ENCODE measurements around the gene SS18L1. TPM values are rescaled to one million over a fixed set of nuclear protein-coding genes. Genes with fewer than 3 reads are reported as not detected.
A peak's percentile ranks its signal among the peaks of the same experiment; 100 is the strongest.

The SS18L1 gene
- total and polyA plus RNA-seq, 11 donors: 6.5 to 12.4 (median 7.9) TPM

DNA sequence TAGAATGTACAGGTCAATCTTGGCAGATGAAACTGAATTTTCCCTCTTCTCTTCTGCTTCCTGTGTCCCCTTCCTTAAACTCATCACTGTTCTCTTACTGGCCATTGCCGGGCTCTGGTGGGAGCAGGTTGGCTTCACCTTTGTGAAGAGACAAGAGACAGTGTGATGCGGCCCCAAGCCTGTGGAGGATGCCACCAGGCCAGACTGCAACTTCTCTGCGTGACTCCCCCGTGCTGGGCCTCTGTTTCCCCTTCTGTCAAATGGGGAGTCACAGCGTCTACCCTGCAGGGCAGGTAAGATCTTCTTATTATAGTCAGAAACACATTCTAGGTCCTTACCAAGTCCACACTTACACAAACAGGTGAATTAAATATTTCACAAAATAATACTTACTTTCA lies 23.2 kb upstream of the SS18L1 start:
- Histone ChIP-seq H3K27me3 (peaks cover 0 to 12% (median 0%) of the 10 kb centered on the region in 9 donors), H3K27ac (peak overlapping the region; percentile 72 to 99 (median 98)), H3K36me3 (peaks cover 0 to 14% (median 9%) of the 10 kb centered on the region in 9 donors), H3K4me3 (no peak overlapping the region), H3K4me1 (peaks cover 3 to 61% (median 37%) of the 10 kb centered on the region in 12 donors), H3K9me3 (no peaks in the 10 kb centered on the region)
- WGBS, 4 donors: 80 to 90% (median 88%) methylated on average over 5 of the region's 5 CpGs
- no peak for ATAC-seq
- TF ChIP-seq, protein P1, sequence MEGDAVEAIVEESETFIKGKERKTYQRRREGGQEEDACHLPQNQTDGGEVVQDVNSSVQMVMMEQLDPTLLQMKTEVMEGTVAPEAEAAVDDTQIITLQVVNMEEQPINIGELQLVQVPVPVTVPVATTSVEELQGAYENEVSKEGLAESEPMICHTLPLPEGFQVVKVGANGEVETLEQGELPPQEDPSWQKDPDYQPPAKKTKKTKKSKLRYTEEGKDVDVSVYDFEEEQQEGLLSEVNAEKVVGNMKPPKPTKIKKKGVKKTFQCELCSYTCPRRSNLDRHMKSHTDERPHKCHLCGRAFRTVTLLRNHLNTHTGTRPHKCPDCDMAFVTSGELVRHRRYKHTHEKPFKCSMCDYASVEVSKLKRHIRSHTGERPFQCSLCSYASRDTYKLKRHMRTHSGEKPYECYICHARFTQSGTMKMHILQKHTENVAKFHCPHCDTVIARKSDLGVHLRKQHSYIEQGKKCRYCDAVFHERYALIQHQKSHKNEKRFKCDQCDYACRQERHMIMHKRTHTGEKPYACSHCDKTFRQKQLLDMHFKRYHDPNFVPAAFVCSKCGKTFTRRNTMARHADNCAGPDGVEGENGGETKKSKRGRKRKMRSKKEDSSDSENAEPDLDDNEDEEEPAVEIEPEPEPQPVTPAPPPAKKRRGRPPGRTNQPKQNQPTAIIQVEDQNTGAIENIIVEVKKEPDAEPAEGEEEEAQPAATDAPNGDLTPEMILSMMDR (IDR thresholded peaks at IDR 0.05): no peak
- TF ChIP-seq POLR2A (IDR thresholded peaks at IDR 0.05): no peak
- DNase-seq: no peak
- intact Hi-C loops (cut with DNase I): loop anchor here in 6 of 10 donors (1.0 to 5.0 kb wide), 4 partner anchors 53 to 98 kb away; partner anchors contain the start of gene TAF4 (in 2 of the 6)

DNA sequence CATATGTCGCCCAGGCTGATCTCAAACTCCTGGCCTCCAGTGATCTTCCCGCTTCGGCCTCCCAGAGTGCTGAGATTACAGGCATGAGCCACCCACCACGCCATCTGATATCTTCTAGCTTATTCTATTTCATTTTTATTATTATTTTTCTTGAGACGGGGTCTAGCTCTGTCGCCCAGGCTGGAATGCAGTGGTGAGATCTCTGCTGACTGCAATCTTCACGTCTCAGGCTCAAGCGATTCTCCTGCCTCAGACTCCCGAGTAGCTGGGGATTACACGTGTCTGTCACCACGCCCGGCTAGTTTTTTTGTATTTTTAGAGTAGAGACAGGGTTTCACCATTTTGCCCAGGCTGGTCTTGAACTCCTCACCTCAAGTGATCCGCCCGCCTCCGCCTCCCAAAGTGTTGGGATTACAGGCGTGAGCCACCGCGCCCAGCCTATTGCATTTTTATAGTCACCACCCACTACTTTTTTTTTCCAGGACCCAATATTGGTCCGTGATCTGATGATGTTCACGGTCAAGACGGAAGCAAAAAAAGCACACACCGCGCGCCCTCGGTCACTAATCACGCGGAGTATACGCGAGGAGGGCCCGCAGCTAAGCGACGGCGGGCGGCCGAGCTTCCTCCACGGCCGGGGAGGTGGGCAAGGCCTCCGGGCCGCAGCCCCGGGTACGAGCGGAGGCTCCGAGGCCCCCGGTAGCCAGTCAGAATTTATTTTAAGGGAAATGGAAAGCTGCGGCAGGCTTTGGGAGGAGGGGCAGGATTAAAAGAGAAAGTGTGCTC lies 22.4 kb upstream of the SS18L1 start:
- peaks cover 3 to 61% (median 37%) of the 10 kb centered on the region in 12 donors for H3K4me1 ChIP-seq
- H3K36me3 ChIP-seq: peaks cover 0 to 22% (median 17%) of the 10 kb centered on the region in 9 donors
- TF ChIP-seq, protein P1 (IDR thresholded peaks at IDR 0.05): no peak
- peak; percentile 69 to 72 for TF ChIP-seq POLR2A (IDR thresholded peaks at IDR 0.05)
- H3K27me3 ChIP-seq: peaks cover 0 to 12% (median 0%) of the 10 kb centered on the region in 9 donors
- intact Hi-C loops (cut with DNase I): loop anchor here in 6 of 10 donors (1.0 to 5.0 kb wide), 4 partner anchors 54 to 99 kb away; partner anchors contain the start of gene TAF4 (in 2 of the 6)
- ATAC-seq (no peak), DNase-seq (peak in 1 of 5 donors; percentile 74)
- WGBS, 4 donors: 15 to 19% (median 15%) methylated on average over 36 to 45 of the region's 45 CpGs
- H3K27ac ChIP-seq: peak overlapping the region; percentile 89 to 99 (median 98)
- H3K4me3 ChIP-seq: peak overlapping the region; percentile 56 to 96 (median 80)
- H3K9me3 ChIP-seq: no peaks in the 10 kb centered on the region

DNA sequence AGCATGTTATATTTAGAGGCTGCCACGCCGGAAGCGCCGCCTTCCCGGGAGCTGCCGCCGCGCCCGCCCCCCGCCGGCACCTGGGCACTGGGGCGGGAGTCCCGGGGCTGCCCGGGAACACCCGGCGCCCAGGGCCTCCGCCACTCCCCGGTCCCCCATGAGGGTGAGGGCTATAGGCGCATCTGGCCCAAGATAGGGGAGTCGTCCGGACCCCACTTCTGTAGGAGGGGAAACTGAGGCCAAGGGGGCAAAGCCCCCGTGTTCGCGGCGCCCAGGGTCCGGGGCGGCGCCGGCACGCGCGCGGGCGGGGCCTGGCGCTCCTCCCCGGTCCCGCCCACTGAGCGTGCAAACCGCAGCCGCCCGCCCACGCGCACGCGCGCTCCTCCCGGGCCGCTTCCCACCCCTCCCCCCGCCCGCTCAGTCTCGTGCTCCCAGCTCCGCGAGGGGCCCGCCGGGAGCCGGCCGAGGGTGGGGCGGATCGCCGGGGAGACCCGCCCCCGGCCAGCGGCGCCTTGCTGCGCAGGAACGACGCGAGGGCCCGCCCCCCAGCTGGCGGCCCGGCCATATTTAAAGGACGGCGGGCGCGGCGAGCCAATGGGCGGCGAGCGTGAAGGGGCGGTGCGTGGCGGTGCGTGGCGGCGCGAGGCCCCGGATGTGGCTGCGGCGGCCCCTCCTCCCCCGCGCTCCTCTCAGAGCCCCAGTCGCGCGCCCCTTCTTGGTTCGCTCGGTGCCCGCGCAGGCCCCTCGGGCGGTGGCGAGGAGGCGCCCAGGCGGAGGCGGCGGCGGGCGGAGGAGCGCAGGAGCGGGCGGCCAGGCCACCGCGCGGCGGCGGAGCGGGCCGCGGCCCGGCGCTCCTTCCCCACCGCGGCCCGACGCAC lies 21.6 kb upstream of the SS18L1 start, which contains the start of gene LSM14B:
LSM14B (plus strand) TSS at position 700 of the 878 bp plus-strand sequence. CDS start 192 bp downstream, outside the sequence.
- DNase-seq: peak; percentile 97 to 98 (median 97)
- no peaks in the 10 kb centered on the region for H3K9me3 ChIP-seq
- TF ChIP-seq, protein P1 (IDR thresholded peaks at IDR 0.05): no peak
- peak in 1 of 2 donors; percentile 28 for TF ChIP-seq POLR2A (IDR thresholded peaks at IDR 0.05)
- peak within 1 kb of the TSS; percentile 63 to 96 (median 82) for H3K4me3 ChIP-seq
- WGBS, 4 donors: 0 to 1% (median 0%) methylated on average over 11 to 124 of the region's 124 CpGs
- intact Hi-C loops (cut with DNase I): loop anchor here in 6 of 10 donors (1.0 to 5.0 kb wide), 5 partner anchors 21 to 100 kb away; partner anchors contain the start of genes TAF4 (in 2 of the 6), PSMA7 (in 1 of the 6) and SS18L1 (in 1 of the 6)
- peak; percentile 83 to 92 (median 88) for ATAC-seq
- peaks cover 0 to 30% (median 26%) of the 10 kb centered on the region in 9 donors for H3K36me3 ChIP-seq
- peak within 1 kb of the TSS; percentile 89 to 99 (median 98) for H3K27ac ChIP-seq
- H3K27me3 ChIP-seq: peaks cover 0 to 8% (median 0%) of the 10 kb centered on the region in 9 donors
- H3K4me1 ChIP-seq: peaks cover 3 to 59% (median 37%) of the 10 kb centered on the region in 12 donors
